CD4-positive, alpha-beta T cell treated with Interleukin-4 for 4 hours (primary cell): Measurements from ENCODE around the gene SLC38A8.

Experiments
- DNase-seq: peaks from one replicate; pipeline ENCODE4 v3.0.0-alpha.2; 2020

Gene SLC38A8

DNA sequence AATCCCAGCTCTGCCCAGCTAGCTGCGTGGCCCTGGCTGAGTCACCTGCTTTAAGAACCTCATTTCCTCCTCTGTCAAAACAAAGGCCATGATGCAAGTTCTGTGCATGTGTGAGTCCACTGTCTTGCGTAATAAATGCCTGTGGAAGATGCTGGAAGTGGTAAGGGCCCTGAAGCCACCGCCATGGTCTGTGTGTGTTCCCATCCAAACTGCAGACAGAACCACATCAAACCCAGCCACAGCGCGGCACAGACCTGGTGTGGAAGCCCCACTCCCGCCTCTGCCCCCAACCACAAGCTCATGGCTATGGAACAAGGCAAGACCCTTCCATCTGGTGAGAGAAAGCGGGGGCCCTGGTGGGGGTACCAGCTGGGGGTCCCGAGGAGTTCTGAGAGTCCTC is 48.5 kb downstream of the SLC38A8 start:
- DNase-seq: no peak

GRCh38 chr16:83992624-83993023 is 50.0 kb downstream of the SLC38A8 start:
- DNase-seq: no peak

DNA sequence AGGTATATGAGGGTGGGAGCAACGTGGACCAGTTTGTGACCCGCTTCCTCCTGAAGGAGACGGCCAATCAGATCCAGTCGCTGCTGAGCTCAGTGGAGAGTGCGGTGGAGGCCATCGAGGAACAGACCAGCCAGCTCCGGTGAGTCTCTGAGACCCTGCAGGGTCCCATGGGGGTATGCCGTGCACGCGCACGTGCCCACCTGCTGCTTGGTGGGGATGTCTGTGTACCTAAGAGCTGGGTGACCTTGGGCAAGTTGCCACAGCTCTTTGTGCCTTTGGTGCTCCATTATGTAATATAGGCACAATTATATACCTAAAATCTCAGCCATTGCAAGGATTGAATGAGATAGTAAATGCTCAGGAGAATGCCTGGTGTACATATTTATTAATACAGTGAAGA is 52.1 kb downstream of the SLC38A8 start:
- DNase-seq: no peak

DNA sequence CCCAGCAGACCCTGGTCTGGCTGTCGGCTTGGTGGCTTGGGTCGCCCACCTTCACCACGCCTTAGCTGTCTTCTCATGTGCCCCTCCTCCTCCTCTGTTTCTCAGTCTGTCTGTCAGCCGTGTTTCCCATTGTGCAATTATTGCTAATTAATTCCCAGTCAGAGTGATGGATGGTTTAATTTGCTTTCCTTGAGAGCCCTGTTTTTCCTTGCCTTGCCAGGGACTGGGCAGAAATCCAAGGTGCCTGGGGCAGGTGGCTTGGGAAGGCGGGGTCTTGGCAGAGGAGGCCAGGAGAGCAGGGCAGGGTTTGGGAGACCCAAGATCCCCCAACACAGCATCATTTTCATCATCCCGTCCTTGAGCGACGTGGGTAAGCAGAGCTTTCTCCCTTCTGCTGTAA is 53.3 kb downstream of the SLC38A8 start:
- DNase-seq: no peak

- DNase-seq: no peak
Measured at GRCh38 chr16:83983491-83983890, 59.1 kb downstream of the SLC38A8 start.

GRCh38 chr16:83981799-83982198 is 60.8 kb downstream of the SLC38A8 start:
- no peak for DNase-seq

DNA sequence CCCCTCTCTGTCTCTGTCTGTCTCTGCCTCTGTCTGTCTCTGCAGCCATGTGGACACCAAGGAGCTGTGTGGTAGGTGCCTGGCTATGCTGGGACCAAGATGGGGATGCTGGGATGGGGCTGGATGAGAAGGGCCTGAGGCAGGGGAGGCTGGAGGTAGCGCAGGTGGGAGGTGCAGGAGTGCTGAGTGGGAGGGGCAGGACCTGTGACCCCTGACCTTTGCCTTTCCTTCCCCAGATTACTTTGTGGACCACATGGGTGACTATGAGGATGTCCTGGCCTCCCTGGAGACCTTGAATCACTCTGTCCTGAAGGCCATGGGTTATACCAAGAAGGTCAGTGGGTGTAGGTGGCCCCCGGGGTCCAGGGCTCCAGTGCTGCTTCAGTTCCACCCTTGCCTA is 61.8 kb downstream of the SLC38A8 start:
- DNase-seq: no peak

DNA sequence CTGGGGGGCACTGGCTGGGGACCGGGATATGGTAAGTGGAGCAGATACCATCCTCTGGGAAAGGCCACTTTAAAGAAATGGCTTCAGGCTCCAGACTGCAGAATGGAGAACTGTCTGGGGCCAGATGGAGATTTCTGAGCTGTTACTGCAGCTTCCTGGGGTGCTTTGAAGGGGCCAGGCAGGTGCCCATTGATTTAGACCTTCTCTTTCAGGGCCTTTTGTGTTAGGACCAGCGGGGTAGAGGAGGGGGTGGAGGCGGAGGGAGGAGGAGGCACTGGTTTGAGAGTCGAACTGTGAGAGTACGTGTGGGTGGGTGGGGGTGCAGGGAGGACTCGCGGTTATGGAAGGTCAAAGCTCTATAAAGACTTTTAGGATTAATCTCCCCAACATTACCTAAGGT is 63.2 kb downstream of the SLC38A8 start:
- DNase-seq: no peak

DNA sequence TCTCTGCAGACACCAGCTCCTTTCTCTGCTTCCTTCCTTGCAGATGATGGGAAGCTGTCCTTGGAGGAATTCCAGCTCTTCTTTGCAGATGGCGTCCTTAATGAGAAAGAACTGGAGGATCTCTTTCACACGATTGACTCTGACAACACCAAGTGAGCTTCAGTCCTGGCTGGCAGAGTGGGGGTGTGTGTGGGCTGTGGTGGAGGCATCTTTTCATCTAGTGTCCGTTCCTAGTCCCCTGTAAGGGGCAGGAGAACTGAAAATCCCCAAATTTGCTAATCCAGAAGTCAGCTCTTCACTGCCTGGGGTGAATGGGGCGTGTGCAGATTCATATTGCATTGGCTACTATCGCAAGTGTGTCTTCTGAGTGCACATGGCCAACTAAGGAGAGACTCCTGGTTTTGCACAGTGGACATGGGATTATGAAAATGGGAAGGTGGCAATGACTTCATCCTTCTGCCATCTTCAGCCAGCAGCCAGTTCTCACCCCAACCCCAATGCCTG is 64.1 kb downstream of the SLC38A8 start:
- no peak for DNase-seq

- DNase-seq: no peak
Measured at GRCh38 chr16:83977056-83977815, 65.4 kb downstream of the SLC38A8 start.

- DNase-seq: no peak
Measured at GRCh38 chr16:83975590-83976260, 66.9 kb downstream of the SLC38A8 start.

GRCh38 chr16:83974475-83974874 is 68.1 kb downstream of the SLC38A8 start:
- DNase-seq: no peak

- DNase-seq: no peak
Measured at GRCh38 chr16:83973581-83974385, 68.8 kb downstream of the SLC38A8 start.

DNA sequence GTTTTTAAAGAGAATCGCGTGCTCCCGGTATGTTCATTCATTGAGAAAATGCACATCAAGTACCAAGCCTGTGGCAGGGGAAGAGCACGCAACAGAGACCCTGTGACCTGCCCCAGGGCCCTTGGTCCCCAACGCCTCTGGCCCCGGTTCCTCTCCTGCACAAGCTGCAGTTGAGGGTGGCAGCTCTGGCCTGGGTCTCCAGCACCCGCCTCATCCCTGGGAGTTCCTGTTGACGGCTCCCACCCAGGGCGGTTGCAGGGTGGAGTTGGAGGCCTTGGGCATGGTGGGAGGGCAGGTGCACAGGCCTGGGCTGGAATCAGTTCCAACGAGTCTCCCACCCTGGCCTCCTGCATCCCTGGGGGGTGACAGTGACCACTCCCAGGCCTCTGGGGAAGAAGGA is 69.5 kb downstream of the SLC38A8 start:
- no peak for DNase-seq

DNA sequence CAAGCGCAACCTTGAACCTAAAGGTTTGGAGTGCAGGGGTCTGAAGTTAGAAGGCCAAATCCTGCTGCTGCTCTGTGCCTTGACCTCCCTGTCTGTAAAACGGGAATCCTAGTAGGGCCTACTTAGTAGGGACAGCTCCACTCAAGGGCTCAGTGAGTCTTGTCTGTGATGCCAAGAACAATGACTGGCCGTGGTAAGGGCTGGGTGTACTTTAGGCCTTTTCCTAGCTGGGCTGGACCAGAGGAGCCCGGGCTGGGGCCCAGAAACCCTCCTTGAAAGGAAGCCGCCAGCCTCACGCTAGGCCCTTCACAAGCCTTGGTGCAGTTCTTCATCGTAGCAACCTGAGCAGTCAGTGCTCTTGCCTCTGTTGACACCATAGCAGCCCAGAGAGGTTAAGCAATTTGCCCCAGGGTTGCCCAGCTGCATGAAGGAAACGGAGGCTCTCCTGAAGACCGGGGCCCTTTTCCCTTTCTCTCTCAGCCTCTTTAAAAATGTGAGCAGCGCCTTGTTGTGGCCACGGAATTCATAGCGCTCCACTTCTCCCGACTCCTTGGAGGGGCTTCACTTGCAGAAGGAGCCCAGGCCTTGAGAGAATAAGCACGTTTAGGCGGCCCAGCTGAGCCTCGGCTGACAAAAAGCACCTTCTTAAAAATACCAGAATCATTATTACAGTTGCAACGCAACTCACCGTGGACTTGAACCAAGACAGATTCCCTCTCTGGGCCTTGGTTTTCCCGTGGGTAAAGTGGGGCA is 70.2 kb downstream of the SLC38A8 start:
- no peak for DNase-seq

GRCh38 chr16:83971165-83972130 is 71.1 kb downstream of the SLC38A8 start:
- no peak for DNase-seq

GRCh38 chr16:83970430-83970815 is 72.2 kb downstream of the SLC38A8 start:
- DNase-seq: no peak

- no peak for DNase-seq
Measured at GRCh38 chr16:83969771-83970429, 72.7 kb downstream of the SLC38A8 start.

DNA sequence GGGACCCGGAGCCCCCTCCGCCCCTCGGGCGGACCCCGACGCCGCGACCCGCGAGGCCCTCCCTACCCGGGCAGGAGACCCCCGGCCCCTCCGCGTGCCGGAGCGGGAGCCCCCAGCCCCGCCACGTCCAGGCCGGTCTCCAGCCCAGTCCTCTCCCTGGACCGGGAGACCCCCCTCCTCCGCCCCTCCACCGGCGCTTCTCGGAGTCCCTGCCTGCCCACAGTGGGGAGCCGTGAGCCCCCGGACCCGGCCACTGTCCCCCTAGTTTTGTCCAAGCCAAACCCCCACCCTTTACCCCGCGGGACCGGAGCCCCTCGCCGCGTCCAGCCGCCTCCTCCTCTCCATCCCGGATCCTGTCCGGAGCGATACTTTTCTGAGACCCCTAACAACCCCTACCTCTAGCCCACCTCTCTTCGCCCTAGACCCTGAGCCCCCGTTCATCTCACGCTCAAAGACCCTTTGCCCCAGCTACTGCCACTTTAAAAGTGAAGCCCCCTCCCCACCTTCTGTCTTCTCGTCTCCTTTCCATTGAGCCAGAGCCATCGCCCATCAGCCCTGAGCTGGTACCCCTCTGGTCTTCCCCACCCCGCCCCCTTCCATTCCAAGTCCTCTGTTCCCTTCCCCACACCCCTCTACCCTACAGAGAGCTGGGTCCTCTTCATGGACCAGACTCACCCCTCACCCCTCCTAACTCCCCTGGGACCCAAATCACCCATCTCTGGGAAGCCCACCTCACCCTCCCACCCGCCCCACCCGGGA is 73.5 kb downstream of the SLC38A8 start:
- no peak for DNase-seq

- no peak for DNase-seq
Measured at GRCh38 chr16:83968306-83968851, 74.2 kb downstream of the SLC38A8 start.
